GM19463 (cell line): ENCODE data around the gene SPOCK3.

ENCODE experiments used
- ATAC-seq: cut with Tn5 transposase; IDR thresholded peaks from one replicate; pipeline ENCODE4 v1.9.1; 2021; ENCODE audit warnings: mild to moderate bottlenecking, moderate library complexity; ENCODE audit not compliant: unreplicated experiment

The SPOCK3 gene

GRCh38 chr4:166687828-166688227, 546.5 kb downstream of the SPOCK3 start:
- no peak for ATAC-seq
